Measurements from ENCODE around the gene FMN1.
"Not testable (repeated sequence)": the region's sequence is repeated elsewhere in the genome, so short reads cannot be mapped to it uniquely, and the experiment has no call there.

Gene FMN1

DNA sequence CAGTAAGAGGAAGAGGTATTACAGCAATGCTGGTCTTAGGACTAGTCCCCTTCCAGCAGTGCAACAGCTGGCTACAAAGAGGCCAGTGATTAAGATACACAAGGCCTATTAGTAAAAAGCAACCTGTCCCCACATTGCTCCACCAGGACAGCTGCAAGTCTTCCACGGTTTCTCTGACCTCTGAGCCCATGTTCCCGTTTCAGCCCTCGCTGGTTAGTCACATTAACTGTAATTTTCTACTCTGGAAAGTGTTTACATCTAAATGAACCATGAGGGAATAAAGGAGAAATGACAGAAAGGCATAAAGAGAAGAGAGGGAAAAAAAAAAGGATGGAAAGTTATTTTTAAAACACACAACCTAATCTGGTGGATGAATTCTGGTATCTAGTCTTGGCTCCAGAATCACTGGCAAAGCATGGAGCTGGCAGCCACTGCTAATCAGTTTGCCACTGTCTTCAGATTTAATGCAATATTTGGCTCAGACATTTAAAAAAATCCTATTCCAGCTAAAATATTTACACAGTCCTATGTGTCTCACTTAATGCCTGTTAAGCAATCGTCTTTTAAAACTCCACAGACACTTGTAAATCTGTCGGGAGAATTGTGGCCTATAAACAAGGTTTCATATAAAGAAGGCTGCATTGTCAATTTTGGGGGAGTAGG is 321.8 kb downstream of the FMN1 start:
- no peak for DNase-seq

- DNase-seq: no peak
Measured at GRCh38 chr15:32871883-32872282, 322.6 kb downstream of the FMN1 start.

GRCh38 chr15:32870240-32871033 is 324.1 kb downstream of the FMN1 start:
- no peak for DNase-seq

DNA sequence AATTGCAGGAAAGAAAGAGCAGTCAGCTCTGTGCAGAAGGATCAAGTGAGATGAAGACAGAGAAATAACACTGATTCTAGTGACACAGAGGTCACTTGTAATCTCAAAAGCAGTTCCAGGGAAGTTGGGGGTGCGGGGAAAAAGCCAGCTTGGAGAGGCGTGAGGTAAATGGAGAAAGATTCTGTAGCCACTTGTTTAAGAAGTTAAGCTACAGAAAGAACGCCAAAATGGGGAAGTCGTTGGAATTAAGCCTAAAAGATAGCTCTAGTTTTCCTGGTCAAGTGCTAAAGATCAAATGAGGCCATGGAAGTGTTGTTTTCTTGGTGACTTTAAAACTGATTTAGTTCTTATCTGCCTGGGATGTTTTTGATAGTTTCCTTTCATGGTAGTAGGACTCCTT is 324.7 kb downstream of the FMN1 start:
- no peak for DNase-seq

GRCh38 chr15:32867313-32867626 is 327.2 kb downstream of the FMN1 start:
- DNase-seq: no peak

- no peak for DNase-seq
Measured at GRCh38 chr15:32866454-32867312, 327.8 kb downstream of the FMN1 start.

- DNase-seq: no peak
Measured at GRCh38 chr15:32864841-32865240, 329.7 kb downstream of the FMN1 start.

DNA sequence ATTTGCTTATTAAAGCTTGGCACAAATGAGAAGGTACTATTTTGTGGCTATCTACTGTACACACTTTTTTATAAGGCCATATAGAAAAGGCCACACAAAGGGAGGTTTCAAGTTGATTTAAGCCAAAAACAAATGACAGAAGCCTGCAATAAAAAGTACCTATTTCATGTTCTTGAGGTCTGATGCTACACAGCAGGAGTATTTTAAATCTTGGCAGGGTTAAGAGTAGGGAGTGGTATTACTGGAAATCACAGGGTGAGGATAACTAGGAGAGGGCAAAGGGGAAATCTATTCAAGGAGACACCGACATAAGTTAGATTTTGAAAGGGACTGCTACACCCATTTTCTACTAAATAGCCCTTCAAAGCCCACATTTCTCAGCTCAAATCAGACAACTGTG is 330.5 kb downstream of the FMN1 start:
- no peak for DNase-seq

DNA sequence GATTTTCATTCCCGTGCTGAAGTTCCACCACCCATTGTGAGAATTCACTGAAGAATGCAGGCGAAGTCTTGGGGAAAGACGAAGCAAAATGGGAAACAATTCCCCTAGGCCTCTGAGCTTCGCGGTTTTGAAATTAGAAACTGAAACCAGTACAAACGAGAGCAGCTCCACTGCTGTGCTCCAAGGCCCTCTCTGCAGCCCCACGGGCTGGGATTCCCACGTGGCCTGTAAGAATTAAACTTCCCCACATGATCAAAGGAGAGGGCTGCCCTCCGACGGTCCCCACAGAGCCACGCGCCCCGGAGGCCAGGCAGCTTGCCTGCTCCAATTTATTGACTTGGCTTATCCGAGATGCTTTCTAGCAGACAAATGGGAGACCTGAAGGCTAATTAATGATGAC is 332.8 kb downstream of the FMN1 start:
- DNase-seq: no peak

DNA sequence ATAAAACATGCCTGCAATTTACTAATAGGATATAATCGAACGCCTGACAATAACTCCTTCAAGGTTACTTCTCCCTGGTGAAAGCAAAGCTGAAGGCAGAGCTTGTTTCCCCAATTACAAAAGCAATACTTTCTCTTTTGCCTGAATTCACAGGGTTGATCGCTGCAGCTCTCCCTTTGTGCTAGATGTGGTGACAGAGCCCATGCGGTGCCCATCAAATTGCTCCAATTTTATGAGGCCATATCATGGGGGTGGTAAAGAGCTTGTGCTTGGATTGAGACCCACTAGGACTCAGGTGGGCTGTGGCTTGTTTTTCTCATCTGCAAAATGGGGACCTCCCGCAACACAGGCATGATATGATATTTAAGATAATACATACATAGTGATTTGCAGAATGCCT is 333.3 kb downstream of the FMN1 start:
- DNase-seq: no peak

GRCh38 chr15:32859996-32860395 is 334.5 kb downstream of the FMN1 start:
- no peak for DNase-seq

GRCh38 chr15:32859251-32859650 is 335.3 kb downstream of the FMN1 start:
- no peak for DNase-seq

- DNase-seq: no peak
Measured at GRCh38 chr15:32857732-32858131, 336.8 kb downstream of the FMN1 start.

- no peak for DNase-seq
Measured at GRCh38 chr15:32856753-32857152, 337.8 kb downstream of the FMN1 start.

DNA sequence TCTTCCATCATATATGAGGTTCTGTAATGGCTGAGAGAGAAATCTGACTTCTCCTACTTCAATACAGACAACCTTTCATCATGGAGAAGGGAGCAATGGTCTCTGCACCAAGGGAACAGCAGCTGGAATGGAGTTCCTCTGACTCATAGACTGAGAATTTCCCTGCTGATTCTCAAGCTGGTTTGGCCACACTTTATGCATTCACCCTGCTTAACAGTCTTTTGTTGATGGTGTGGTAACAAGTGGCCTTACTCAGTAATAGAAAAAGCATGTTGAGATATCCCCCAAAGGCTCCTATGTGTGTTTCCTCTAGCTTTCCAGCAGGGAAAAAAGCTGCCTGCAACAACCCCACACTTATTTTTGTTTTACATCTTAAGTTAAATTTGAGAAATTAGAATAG is 338.6 kb downstream of the FMN1 start:
- DNase-seq: no peak

DNA sequence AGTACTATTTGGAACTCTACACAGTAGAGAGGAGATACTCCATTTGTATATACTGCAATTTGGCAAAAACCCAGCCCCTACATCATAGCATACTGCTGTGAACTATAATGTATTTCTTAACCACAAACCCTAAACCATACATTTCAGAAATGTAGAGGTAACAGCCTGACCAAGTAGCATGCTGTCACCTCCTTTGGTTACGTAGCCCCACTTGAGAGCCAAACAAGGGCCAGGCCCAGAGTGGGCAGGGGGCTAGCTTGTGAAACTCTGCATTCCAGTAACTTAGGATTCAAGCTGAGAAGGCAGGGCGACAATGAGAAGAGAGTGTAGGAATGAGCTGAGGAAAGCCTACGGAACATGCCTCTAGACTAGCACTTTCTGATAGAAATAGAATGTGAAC is 340.9 kb downstream of the FMN1 start:
- DNase-seq: no peak

DNA sequence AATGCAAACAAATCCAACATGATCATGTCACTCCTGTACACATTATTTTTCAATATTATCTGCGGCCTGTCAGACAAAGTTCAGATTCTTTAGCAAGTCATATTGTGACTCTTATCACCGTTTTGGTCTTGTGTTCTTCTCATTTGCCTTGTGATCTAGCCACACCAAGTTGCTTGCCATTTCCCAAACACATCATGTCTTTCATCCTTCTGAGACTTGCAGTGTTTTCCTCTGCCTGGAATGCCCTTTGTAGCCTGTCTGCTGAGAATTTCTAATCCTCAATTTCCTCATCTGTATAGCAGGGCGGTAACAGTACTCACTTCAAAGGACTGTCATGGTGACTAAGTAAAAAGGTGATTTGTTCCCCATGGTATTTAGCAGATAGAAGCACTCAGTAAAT is 341.7 kb downstream of the FMN1 start:
- no peak for DNase-seq

DNA sequence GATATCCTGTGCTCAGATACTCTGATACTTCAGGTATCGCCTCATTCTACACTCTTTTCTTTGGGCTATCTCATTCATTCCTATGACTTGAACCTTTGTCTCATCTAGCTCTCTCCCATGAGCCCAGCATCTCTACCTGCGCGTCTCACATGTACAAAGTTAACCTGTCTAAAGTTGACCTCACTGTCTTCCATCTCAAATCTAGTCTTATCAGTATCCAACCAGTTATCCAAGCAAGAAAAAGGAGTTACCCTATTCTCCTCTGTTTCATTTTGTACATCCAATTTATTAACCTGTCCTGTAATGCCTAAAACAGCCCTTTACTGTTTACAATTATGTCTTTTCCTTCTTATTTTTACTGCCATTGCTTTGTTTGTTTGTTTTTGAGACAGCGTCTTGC is 342.5 kb downstream of the FMN1 start:
- no peak for DNase-seq

DNA sequence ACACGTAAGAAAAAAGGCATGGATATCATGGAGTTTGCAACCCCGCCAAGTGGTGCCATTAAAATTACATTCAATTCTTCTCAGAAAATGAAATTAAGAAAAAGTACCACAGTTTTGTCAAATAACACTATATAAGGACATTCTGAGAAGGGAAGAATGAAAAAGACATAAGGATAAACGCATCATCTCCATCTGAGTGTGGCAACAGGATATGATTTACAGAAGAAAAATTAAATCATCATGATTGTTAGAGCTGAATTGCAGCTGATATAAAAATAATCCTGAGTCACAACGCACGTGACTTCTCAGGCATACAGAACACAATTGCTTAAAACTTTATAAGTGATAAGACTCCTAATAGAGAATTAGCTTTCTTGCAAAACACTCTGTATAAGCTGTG is 342.9 kb downstream of the FMN1 start:
- no peak for DNase-seq

DNA sequence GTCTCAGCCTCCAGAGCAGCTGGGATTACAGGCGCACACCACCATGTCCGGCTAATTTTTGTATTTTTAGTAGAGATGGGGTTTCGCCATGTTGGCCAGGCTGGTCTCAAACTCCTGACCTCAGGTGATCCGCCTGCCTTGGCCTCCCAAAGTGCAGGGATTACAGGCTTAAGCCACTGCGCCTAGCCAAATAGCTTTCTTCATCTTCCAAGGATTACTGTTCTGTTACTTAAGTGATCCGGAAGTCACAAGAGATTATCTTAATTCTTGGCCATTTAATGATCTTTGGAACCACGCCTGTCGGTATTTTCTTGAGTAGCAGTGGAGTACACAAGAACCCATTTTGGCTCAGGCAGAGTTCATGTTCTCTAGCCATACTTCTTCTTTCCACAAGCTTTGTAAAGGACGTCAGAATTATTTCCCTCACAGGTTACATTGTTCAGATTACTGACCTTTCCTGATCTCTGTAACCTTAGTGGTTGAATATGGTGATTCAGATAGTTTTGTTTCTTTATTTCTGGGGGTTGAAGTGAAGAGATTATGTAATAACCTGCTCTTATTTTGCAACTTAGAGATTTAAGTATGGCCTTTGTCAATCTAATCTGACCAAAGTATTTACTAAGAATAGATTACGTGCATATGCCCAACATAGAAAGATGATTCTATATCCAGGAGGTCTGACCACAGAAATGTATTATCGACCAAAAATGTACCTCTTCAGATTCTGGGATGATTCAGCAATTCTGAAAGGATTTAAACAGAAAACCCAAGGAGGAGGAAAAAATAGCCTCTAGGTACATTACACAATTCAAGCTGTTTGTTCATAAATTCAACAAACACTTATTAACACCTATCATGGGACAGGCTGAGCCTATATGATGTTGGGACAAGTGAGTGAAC is 344.5 kb downstream of the FMN1 start:
- DNase-seq: no peak

DNA sequence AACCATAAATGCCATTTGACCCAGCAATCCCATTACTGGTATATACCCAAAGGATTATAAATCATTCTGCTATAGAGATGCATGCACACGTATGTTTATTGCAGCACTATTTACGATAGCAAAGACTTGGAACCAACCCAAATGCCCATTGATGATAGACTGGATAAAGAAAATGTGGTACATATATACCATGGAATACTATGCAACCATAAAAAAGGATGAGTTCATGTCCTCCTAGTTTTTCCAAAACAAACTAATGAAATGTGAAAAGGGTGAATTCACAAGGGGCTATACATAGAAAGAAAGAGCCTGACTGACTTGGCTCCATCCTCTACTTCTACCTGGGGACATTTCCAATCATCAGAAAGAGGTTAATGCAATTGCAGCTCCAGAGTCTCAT is 347.8 kb downstream of the FMN1 start:
- not testable (repeated sequence) for DNase-seq

- no peak for DNase-seq
Measured at GRCh38 chr15:32844118-32844711, 350.3 kb downstream of the FMN1 start.

Data from activated CD4-positive, alpha-beta T cell treated with anti-CD3 and anti-CD28 coated beads, Interleukin-2, amount 50 U/mL, for 1 hour (primary cell).